ENCODE data around the gene ZNRD2.

- TF ChIP-seq CTCF (IDR thresholded peaks at IDR 0.05) (no peak), POLR2A (IDR thresholded peaks at IDR 0.05) (no peak)
These were observed 4.4 kb upstream of the ZNRD2 start for GRCh38 chr11:65565624-65566453.
